GM18519 (cell line): ENCODE results near the gene TMTC1.

ENCODE experiments used
- ATAC-seq: cut with Tn5 transposase; IDR thresholded peaks from one replicate; pipeline ENCODE4 v1.9.1; 2021; ENCODE audit warnings: mild to moderate bottlenecking, moderate library complexity; ENCODE audit not compliant: unreplicated experiment, low FRiP score

TMTC1 gene

GRCh38 chr12:29681370-29681769, 102.4 kb downstream of the TMTC1 start:
- no peak for ATAC-seq

- no peak for ATAC-seq
These were observed 107.1 kb downstream of the TMTC1 start for GRCh38 chr12:29676676-29677075.

DNA sequence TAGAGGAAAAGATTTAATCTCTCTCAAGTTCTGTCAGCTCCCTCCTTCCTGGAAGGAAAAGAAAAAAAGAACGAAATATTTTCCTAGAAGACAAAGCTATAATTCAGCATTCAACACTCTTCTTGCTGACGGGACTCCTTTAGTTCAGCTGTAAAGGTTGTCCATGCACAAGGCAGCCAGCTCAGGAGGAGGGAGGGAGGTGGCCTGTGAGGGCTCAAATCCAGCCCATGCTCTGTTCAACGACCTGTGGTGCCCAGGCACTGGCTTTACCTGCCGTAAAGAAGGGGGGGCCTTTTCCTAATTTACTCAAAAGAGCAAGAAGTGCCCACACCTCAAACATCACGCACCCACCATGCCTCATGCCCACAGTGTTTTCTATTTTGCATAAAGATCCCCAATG, 109.3 kb downstream of the TMTC1 start:
- ATAC-seq, result no peak

GRCh38 chr12:29673346-29673745, 110.4 kb downstream of the TMTC1 start:
- no peak for ATAC-seq

DNA sequence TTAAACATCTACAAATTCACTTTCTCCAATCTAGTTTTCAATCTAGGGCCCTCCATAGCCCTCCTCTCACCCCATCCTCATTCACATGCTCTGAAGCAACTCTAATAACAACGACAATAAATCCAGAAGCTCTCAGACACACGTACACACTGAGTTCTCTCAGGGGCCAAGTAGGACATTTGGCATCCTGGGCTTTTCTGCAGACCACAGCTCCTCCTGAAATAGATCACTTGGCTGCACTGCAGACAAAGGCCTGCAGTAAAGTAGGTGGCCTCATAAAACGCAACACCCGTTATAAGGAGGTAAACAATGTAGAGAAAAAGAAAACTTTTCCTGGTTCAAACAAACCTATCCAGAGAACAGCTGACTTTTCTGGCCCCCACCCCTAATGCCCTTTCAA, 111.2 kb downstream of the TMTC1 start:
- ATAC-seq, result no peak

DNA sequence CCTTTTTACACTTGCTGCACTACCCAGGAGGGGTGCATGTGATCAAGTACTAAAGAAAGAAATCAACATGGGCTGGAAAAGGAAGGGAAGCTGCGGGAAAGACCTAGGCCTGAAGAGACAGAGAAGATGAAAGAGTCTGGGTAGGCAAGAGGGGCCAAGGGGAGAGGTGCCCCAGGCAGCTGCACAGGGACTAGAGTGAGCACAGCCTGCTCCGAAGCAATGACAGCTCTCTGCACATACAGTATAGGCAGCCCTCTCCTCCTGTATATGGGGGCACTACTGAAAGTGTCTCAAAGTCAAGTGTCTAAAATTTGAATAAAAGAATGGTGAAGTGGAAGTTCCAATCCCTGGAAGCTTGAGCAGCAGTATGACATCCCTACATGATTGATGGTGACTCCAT, 112.0 kb downstream of the TMTC1 start:
- ATAC-seq, result no peak

DNA sequence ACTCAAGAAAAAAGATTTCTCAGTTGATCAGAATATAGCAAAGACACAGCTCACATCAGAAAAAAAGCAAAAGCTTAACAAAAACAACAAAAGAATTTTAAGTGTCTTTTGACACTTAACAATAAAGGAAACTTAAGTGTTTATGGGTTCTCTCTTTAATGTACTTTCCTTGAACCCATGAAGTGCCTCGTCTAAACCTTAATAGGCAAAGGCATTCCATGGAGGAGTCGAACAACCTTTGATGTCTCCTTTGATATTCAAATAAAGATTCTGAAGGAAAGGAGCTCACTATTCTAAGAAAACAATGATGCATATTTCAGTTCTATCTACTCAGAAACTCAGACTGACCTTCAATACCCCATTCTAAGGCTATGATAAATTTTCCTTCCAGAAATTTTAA, 116.7 kb downstream of the TMTC1 start:
- no peak for ATAC-seq

- ATAC-seq, result no peak
These were observed 118.6 kb downstream of the TMTC1 start for GRCh38 chr12:29665107-29665506.

DNA sequence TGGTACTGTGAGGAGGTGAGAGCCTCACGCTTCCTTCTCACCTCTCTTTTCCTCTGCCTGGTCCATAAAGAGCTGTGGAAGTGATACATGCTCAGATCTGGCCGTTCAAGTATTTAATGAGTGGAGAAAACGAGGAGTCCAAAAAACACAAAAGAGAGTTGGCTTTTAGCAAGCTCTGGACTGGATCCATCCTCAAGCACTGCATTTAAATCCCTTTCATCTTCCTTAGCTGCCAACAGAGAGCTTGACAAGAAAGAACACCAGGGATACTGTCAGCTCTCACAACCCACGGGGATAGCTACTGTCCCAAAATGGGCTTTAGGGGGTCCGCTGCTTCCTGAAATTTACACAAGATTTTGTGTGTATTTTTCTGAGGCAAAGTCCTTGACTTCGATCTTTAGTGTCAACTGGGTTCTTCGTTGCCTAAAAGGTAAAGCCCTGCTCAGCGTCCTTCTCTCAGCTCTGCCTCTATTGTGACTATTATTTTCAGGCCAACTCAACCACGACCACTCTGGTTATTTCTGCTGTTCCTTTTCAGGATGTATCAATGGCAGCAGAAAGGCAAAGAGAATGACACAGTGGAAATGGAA, 120.9 kb downstream of the TMTC1 start:
- no peak for ATAC-seq

DNA sequence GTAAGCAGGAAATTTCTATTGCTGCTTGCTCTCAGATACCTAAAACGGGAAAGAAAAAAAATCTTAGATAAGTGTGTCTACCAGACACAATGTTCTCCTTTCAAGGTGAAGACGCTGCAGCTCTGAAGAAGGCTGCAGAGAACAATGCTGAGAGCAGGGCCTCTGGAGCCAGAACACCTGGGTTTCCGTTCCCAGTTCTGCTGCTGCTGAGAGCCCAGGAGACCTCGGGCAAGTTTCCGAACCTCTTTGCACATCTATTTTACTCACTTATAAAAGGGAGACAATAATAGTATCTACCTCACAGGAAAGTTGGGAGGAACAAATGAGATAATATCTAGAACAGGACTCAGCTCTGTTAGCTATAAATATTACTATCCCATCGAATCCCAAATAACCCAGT, 122.9 kb downstream of the TMTC1 start:
- no peak for ATAC-seq

DNA sequence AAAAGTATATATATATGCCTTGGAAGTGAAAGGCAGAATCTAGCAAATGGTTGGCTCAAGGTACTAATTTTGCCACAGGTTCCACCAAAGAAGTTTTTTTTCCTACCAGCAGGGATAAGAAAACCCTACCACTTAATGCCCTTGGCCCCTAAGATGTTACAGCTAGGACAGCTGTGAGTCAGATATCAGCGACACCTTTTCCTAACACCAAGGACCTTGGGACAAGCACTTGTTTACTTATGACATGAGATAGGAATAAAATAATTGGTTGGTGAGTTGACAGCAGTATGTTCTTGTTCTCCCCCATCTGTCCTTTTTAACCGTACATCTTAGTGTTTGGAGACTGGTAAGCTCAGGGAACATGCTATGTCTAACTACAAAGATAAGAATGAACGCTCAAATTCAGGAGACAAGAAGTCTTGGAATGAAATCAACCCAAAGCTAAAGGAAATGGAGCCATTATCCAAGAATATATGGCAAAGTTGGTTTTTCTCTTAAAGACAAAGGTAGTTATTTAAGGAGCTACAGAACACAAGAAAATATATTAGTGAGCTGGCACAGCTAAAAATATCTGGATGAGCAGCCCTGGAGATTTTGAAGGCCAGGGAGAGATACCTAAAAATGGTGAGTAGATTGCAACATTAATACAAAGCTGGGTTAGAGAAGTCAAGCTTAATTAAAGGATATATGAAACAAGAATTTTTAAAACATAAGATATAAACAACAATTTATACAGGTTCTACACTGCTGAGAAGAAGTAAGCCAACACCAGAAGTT, 126.8 kb downstream of the TMTC1 start:
- no peak for ATAC-seq

GRCh38 chr12:29655861-29656260, 127.9 kb downstream of the TMTC1 start:
- ATAC-seq, result no peak

- no peak for ATAC-seq
These were observed 130.5 kb downstream of the TMTC1 start for GRCh38 chr12:29653286-29653685.

GRCh38 chr12:29650371-29650770, 133.4 kb downstream of the TMTC1 start:
- no peak for ATAC-seq

DNA sequence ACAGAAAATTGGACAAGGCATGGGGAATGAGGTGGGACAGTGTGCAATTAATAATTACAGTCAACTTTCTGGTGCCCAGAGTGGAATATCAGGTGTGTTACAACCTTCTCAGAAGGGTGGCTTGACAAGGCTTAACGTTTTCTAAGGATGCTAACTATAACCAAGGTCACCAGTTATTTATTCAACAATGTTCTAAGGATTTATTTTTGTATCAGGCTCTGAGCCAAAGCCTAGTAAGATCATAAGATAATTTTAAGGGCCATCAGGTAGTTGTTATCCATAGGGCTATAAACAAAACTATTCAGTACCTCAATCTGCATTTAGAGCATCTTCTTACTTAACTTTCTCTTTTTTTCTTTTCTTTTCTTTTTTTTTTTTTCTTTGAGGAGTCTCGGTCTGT, 134.0 kb downstream of the TMTC1 start:
- no peak for ATAC-seq

- no peak for ATAC-seq
These were observed 139.1 kb downstream of the TMTC1 start for GRCh38 chr12:29644536-29645162.

DNA sequence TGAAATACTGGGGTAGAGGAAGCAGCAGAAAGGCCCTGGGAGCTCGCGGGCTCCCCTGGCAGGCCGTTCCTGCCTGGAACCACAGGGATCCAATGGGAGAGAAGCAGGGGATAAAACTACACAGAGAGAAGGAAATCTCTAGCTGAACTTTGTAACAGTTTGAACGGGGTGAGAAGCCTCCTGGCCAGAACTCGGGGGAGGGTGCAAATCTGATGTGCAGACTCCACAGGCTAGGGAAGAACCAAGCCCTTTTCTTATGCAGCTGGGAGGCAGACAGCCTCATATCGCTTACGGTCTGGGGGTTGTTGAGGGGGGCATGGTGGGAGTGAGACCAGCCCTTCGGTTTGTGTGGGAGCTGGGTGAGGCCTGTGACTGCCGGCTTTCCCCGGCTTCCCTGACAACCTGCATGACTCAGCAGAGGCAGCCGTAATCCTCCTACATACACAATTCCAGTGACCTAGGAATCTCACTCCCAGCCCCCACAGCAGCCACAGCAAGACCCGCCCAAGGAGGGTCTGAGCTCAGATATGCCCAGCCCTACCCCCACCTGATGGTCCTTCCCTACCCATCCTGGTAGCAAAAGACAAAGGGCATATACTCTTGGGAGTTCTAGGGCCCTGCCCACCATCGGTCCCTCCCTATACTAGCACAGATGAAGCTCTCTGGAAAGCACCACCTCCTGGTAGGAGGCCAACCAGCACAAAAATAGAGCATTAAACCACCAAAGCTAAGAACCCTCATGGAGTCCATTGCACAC, 143.0 kb downstream of the TMTC1 start:
- ATAC-seq, result no peak

- no peak for ATAC-seq
These were observed 143.7 kb downstream of the TMTC1 start for GRCh38 chr12:29639893-29640495.

- no peak for ATAC-seq
These were observed 145.2 kb downstream of the TMTC1 start for GRCh38 chr12:29638528-29638927.

DNA sequence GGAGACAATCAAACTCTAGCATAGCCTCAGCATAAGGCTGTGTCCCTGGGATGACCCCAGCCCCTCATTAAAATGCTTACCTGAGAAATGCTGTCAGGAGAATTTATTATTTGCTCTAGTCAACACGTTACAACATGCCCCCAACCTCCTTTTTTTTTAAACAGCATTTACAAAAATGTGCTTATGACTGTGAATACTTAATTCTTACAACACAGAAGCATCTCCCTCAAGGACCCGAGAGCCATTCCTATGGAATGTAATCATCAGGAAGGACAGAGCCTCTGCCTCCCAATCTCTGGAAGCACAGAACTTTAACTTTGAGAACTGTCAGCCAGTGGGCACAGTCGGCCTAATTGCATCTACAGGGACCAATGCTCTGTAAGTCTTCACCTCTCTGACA, 149.7 kb downstream of the TMTC1 start:
- ATAC-seq, result no peak

- ATAC-seq, result peak; percentile 41
These were observed 153.6 kb downstream of the TMTC1 start for GRCh38 chr12:29630164-29630563.
